T-cell (primary cell): ENCODE data around the gene BICC1. TPM values are rescaled to one million over a fixed set of nuclear protein-coding genes. Genes with fewer than 3 reads are reported as not detected.

ENCODE experiments used
- ATAC-seq, 4 experiments: fragments of 200-7000 bp in 3 of 4; fragments of 150-1000 bp in 1 of 4; cut with Tn5 transposase; replicated peaks in 1 of 4; 1 replicate in 3 of 4; 2 replicates in 1 of 4; pipeline ENCODE4 v1.10.0; 2021; ENCODE audit warnings: moderate library complexity in 3 of 4, mild to moderate bottlenecking in 2 of 4, moderate number of reproducible peaks in 1 of 4
- CTCF ChIA-PET, 2 donors: fragments of 300-600 bp; sonication (Branson Sonifier 250); formaldehyde crosslinking; loops; one replicate each; lab custom pipeline; 2022; ENCODE audit warnings: antibody characterized with exemption in 2 of 2; lab: Charles Lee
- POLR2A ChIA-PET, 2 donors: fragments of 300-600 bp; sonication (Branson Sonifier 250); formaldehyde crosslinking; loops; one replicate each; lab custom pipeline; 2022; ENCODE audit warnings: antibody characterized with exemption in 2 of 2; lab: Charles Lee
- DNase-seq, 35 experiments: peaks; one replicate each; pipeline versions ENCODE4 v3.0.0 to v3.0.0-alpha.2; 2013 to 2023
- H3K27ac ChIP-seq: one replicate; pipeline ENCODE4 v1.5.1; 2013; ENCODE audit warnings: low read length
- H3K27me3 ChIP-seq, 2 experiments: replicated peaks in 1 of 2; 1 replicate in 1 of 2; 2 replicates in 1 of 2; pipeline versions ENCODE4 v1.6.1 to v1.7.0; 2013; ENCODE audit warnings: low read length in 1 of 2, mixed read lengths in 1 of 2; ENCODE audit not compliant: control insufficient read depth in 2 of 2, insufficient read depth in 2 of 2; ENCODE audit errors: extremely low read depth in 1 of 2
- H3K36me3 ChIP-seq, 2 donors: 1 replicate in 1 of 2; 2 replicates in 1 of 2; pipeline versions ENCODE4 v1.6.1 to v1.7.0; 2013; ENCODE audit warnings: low read length in 1 of 2; ENCODE audit not compliant: control insufficient read depth in 2 of 2, insufficient read depth in 1 of 2; ENCODE audit errors: extremely low read depth in 1 of 2
- H3K4me1 ChIP-seq, 2 experiments: 1 replicate in 1 of 2; 2 replicates in 1 of 2; pipeline versions ENCODE4 v1.6.1 to v1.7.0; 2013; ENCODE audit warnings: low read length in 2 of 2, mixed read lengths in 1 of 2; ENCODE audit not compliant: insufficient read depth in 2 of 2, control insufficient read depth in 1 of 2; ENCODE audit errors: extremely low read depth in 1 of 2
- H3K4me3 ChIP-seq, 2 donors: 1 replicate in 1 of 2; 2 replicates in 1 of 2; pipeline versions ENCODE4 v1.5.1 to v1.7.0; 2013; ENCODE audit warnings: mild to moderate bottlenecking in 2 of 2, low read length in 1 of 2, moderate library complexity in 1 of 2; ENCODE audit not compliant: control insufficient read depth in 1 of 2; ENCODE audit errors: extremely low read depth in 1 of 2
- H3K9me3 ChIP-seq: 2 replicates; pipeline ENCODE4 v1.7.0; 2013
- H3K27ac Mint-ChIP-seq, 2 donors: one replicate each; pipeline ENCODE4 v1.8.0; 2020 to 2021; ENCODE audit warnings: mild to moderate bottlenecking in 2 of 2, mixed read lengths in 2 of 2
- H3K27me3 Mint-ChIP-seq, 2 donors: one replicate each; pipeline ENCODE4 v1.8.0; 2021 to 2022; ENCODE audit warnings: mixed read lengths in 2 of 2
- H3K36me3 Mint-ChIP-seq: one replicate; pipeline ENCODE4 v1.8.0; 2021; ENCODE audit warnings: mixed read lengths
- H3K4me1 Mint-ChIP-seq, 3 donors: one replicate each; pipeline ENCODE4 v1.8.0; 2020 to 2022; ENCODE audit warnings: mixed read lengths in 3 of 3, mild to moderate bottlenecking in 1 of 3
- H3K4me3 Mint-ChIP-seq, 3 donors: one replicate each; pipeline ENCODE4 v1.8.0; 2020 to 2022; ENCODE audit warnings: mild to moderate bottlenecking in 3 of 3, mixed read lengths in 3 of 3, moderate library complexity in 3 of 3
- H3K9me3 Mint-ChIP-seq, 3 donors: one replicate each; pipeline ENCODE4 v1.8.0; 2020 to 2022; ENCODE audit warnings: mixed read lengths in 3 of 3
- WGBS: methylation state at CpG from one replicate; pipeline ENCODE4 v1.1.5; 2013; ENCODE audit warnings: missing lambda C conversion rate; ENCODE audit not compliant: insufficient coverage; 5-methylcytosine and 5-hydroxymethylcytosine counted together
- total RNA-seq, 35 experiments: library from RNA in 6 of 35; stranded (reverse) in 6 of 35; fragments of 120-200 nt in 1 of 35; gene quantifications; one replicate each; pipeline versions ENCODE4 v1.2.1 to v1.2.4 and lab custom pipeline; 2013 to 2026

BICC1 gene
- total RNA-seq, 5 donors from 2014 or later (not counting 1 experiment from before 2014, with no cell fraction given), result 0.06 to 0.09 (median 0.07) TPM; not detected in 2

- H3K9me3 ChIP-seq, result no peaks in the 10 kb centered on the region
- H3K4me3 ChIP-seq, result no peak overlapping the region
- Mint-ChIP-seq H3K4me3 (no peak overlapping the region), H3K27ac (no peak overlapping the region), H3K9me3 (no peaks in the 10 kb centered on the region), H3K4me1 (no peaks in the 10 kb centered on the region), H3K27me3 (no peaks in the 10 kb centered on the region), H3K36me3 (no peaks in the 10 kb centered on the region)
- CTCF ChIA-PET, result no interaction called here
- POLR2A ChIA-PET, result no interaction called here
- H3K27ac ChIP-seq, result no peak overlapping the region
- DNase-seq (no peak), ATAC-seq (no peak)
- no peaks in the 10 kb centered on the region for H3K4me1 ChIP-seq
- WGBS, result no CpG with 5 or more reads among the region's 1 CpG
- H3K36me3 ChIP-seq, result no peaks in the 10 kb centered on the region
- no peaks in the 10 kb centered on the region for H3K27me3 ChIP-seq
Measured at GRCh38 chr10:58818900-58819299, 306.2 kb downstream of the BICC1 start.

- no peak overlapping the region for H3K4me3 Mint-ChIP-seq
- Histone ChIP-seq H3K27ac (no peak overlapping the region), H3K27me3 (no peaks in the 10 kb centered on the region), H3K4me3 (no peak overlapping the region), H3K36me3 (no peaks in the 10 kb centered on the region), H3K9me3 (no peaks in the 10 kb centered on the region), H3K4me1 (no peaks in the 10 kb centered on the region)
- H3K9me3 Mint-ChIP-seq, result no peaks in the 10 kb centered on the region
- ATAC-seq (no peak), DNase-seq (no peak)
- ChIA-PET CTCF (no interaction called here), POLR2A (no interaction called here)
- WGBS, result no CpG with 5 or more reads among the region's 1 CpG
- H3K27ac Mint-ChIP-seq, result no peak overlapping the region
- H3K4me1 Mint-ChIP-seq, result no peaks in the 10 kb centered on the region
- H3K36me3 Mint-ChIP-seq, result no peaks in the 10 kb centered on the region
- no peaks in the 10 kb centered on the region for H3K27me3 Mint-ChIP-seq
Measured at GRCh38 chr10:58820386-58820785, 307.7 kb downstream of the BICC1 start.

- no peak for ATAC-seq
Measured at GRCh38 chr10:58820861-58821751, 308.4 kb downstream of the BICC1 start.

GRCh38 chr10:58821752-58822056 is 309.0 kb downstream of the BICC1 start:
- H3K4me3 ChIP-seq, result no peak overlapping the region
- no peaks in the 10 kb centered on the region for H3K36me3 ChIP-seq
- no peak overlapping the region for H3K27ac ChIP-seq
- no peaks in the 10 kb centered on the region for H3K4me1 ChIP-seq
- H3K9me3 ChIP-seq, result no peaks in the 10 kb centered on the region
- Mint-ChIP-seq H3K27me3 (no peaks in the 10 kb centered on the region), H3K36me3 (no peaks in the 10 kb centered on the region), H3K27ac (no peak overlapping the region), H3K4me1 (no peaks in the 10 kb centered on the region), H3K4me3 (no peak overlapping the region), H3K9me3 (no peaks in the 10 kb centered on the region)
- no CpG with 5 or more reads among the region's 1 CpG for WGBS
- H3K27me3 ChIP-seq, result no peaks in the 10 kb centered on the region
- ChIA-PET CTCF (no interaction called here), POLR2A (no interaction called here)
- DNase-seq (no peak), ATAC-seq (no peak)

More at GRCh38 chr10:58820861-58821751, 308.4 kb downstream of the BICC1 start:
- ChIA-PET CTCF (no interaction called here), POLR2A (no interaction called here)
- no peaks in the 10 kb centered on the region for H3K27me3 Mint-ChIP-seq
- Histone ChIP-seq H3K4me3 (no peak overlapping the region), H3K4me1 (no peaks in the 10 kb centered on the region), H3K27ac (no peak overlapping the region), H3K27me3 (no peaks in the 10 kb centered on the region), H3K9me3 (no peaks in the 10 kb centered on the region), H3K36me3 (no peaks in the 10 kb centered on the region)
- DNase-seq, result no peak
- no peaks in the 10 kb centered on the region for H3K36me3 Mint-ChIP-seq
- 100% methylated on average over 4 of the region's 7 CpGs for WGBS
- H3K9me3 Mint-ChIP-seq, result no peaks in the 10 kb centered on the region
- H3K27ac Mint-ChIP-seq, result no peak overlapping the region
- no peak overlapping the region for H3K4me3 Mint-ChIP-seq
- H3K4me1 Mint-ChIP-seq, result no peaks in the 10 kb centered on the region

GRCh38 chr10:58823983-58824382 is 311.3 kb downstream of the BICC1 start:
- ATAC-seq (no peak), DNase-seq (no peak)
- Mint-ChIP-seq H3K9me3 (no peaks in the 10 kb centered on the region), H3K27ac (no peak overlapping the region), H3K4me1 (no peaks in the 10 kb centered on the region), H3K36me3 (no peaks in the 10 kb centered on the region), H3K4me3 (no peak overlapping the region), H3K27me3 (no peaks in the 10 kb centered on the region)
- no peak overlapping the region for H3K27ac ChIP-seq
- H3K4me1 ChIP-seq, result no peaks in the 10 kb centered on the region
- 80% methylated on average over 1 of the region's 1 CpG for WGBS
- POLR2A ChIA-PET, result no interaction called here
- H3K27me3 ChIP-seq, result no peaks in the 10 kb centered on the region
- H3K36me3 ChIP-seq, result no peaks in the 10 kb centered on the region
- CTCF ChIA-PET, result no interaction called here
- H3K9me3 ChIP-seq, result no peaks in the 10 kb centered on the region
- H3K4me3 ChIP-seq, result no peak overlapping the region

GRCh38 chr10:58824396-58824795 is 311.7 kb downstream of the BICC1 start:
- Mint-ChIP-seq H3K27ac (no peak overlapping the region), H3K27me3 (no peaks in the 10 kb centered on the region), H3K36me3 (no peaks in the 10 kb centered on the region), H3K4me3 (no peak overlapping the region), H3K9me3 (no peaks in the 10 kb centered on the region), H3K4me1 (no peaks in the 10 kb centered on the region)
- POLR2A ChIA-PET, result no interaction called here
- no peak for ATAC-seq
- no peaks in the 10 kb centered on the region for H3K4me1 ChIP-seq
- 80% methylated on average over 1 of the region's 2 CpGs for WGBS
- DNase-seq, result no peak
- no peak overlapping the region for H3K4me3 ChIP-seq
- no peaks in the 10 kb centered on the region for H3K27me3 ChIP-seq
- H3K9me3 ChIP-seq, result no peaks in the 10 kb centered on the region
- CTCF ChIA-PET, result no interaction called here
- no peak overlapping the region for H3K27ac ChIP-seq
- no peaks in the 10 kb centered on the region for H3K36me3 ChIP-seq
